SK-N-SH (cell line): ENCODE data around the gene IRGC. TPM values are rescaled to one million over a fixed set of nuclear protein-coding genes. Genes with fewer than 3 reads are reported as not detected.

Experiments used
- CTCF ChIA-PET: fragments of 300-600, 350-600 bp; formaldehyde crosslinking; extraction: SDS; loops from one replicate; lab custom pipeline; 2021; lab: Yijun Ruan, JAX
- POLR2A ChIA-PET: fragments of 350-600 bp; sonication (Branson Sonifier 250); formaldehyde crosslinking; extraction: SDS; loops from one replicate; lab custom pipeline; 2020; ENCODE audit warnings: antibody characterized with exemption, inconsistent platforms; lab: Yijun Ruan, JAX
- DNase-seq: peaks from one replicate; pipeline ENCODE4 v3.0.0; 2012
- H2AFZ ChIP-seq: fragments of 200-600 bp; sonication (generic); 2 replicates; pipeline ENCODE4 v1.8.1; 2016; ENCODE audit warnings: antibody characterized with exemption, mild to moderate bottlenecking, low read depth
- H3F3A ChIP-seq: fragments of 200-600 bp; sonication (generic); replicated peaks from 2 replicates; pipeline ENCODE3; 2016; ENCODE audit warnings: antibody characterized with exemption, mild to moderate bottlenecking; ENCODE audit not compliant: insufficient read depth
- H3K27ac ChIP-seq, 2 experiments: fragments of 200-500 bp in 1 of 2; fragments of 200-600 bp in 1 of 2; sonication (Bioruptor generic) in 1 of 2; sonication (generic), shearing (Covaris generic) in 1 of 2; 2 replicates each; pipeline versions ENCODE4 v1.5.1 to v1.6.1; 2014 to 2016; ENCODE audit warnings: low read depth in 2 of 2, inconsistent platforms in 1 of 2, low read length in 1 of 2, mild to moderate bottlenecking in 1 of 2, mixed read lengths in 1 of 2
- H3K27me3 ChIP-seq: fragments of 200-600 bp; sonication (generic), shearing (Covaris generic); 2 replicates; pipeline ENCODE4 v1.6.1; 2016; ENCODE audit warnings: mixed run types; ENCODE audit not compliant: insufficient read depth
- H3K36me3 ChIP-seq, 2 experiments: fragments of 200-500 bp in 1 of 2; fragments of 200-600 bp in 1 of 2; sonication (Bioruptor generic) in 1 of 2; sonication (generic) in 1 of 2; replicated peaks in 1 of 2; 2 replicates each; pipeline versions ENCODE3 to v1.5.1; 2014 to 2016; ENCODE audit warnings: low read length in 1 of 2, mild to moderate bottlenecking in 1 of 2; ENCODE audit not compliant: insufficient read depth in 2 of 2, control insufficient read depth in 1 of 2
- H3K4me1 ChIP-seq, 2 experiments: fragments of 200-500 bp in 1 of 2; fragments of 200-600 bp in 1 of 2; sonication (Bioruptor generic) in 1 of 2; sonication (generic), shearing (Covaris generic) in 1 of 2; 2 replicates each; pipeline versions ENCODE4 v1.5.1 to v1.6.1; 2014 to 2016; ENCODE audit warnings: low read depth in 1 of 2, low read length in 1 of 2, mixed run types in 1 of 2; ENCODE audit not compliant: insufficient read depth in 2 of 2, control insufficient read depth in 1 of 2
- H3K4me2 ChIP-seq: fragments of 200-600 bp; sonication (generic), shearing (Covaris generic); 2 replicates; pipeline ENCODE4 v1.6.1; 2017; ENCODE audit warnings: mixed run types
- H3K4me3 ChIP-seq, 2 experiments: fragments of 200-500 bp in 1 of 2; fragments of 200-600 bp in 1 of 2; sonication (Bioruptor generic) in 1 of 2; sonication (generic), shearing (Covaris generic) in 1 of 2; 2 replicates each; pipeline versions ENCODE4 v1.5.1 to v1.8.1; 2014 to 2016; ENCODE audit warnings: low read depth in 2 of 2, inconsistent platforms in 1 of 2, low read length in 1 of 2, mild to moderate bottlenecking in 1 of 2, mixed read lengths in 1 of 2, moderate library complexity in 1 of 2
- H3K79me2 ChIP-seq: fragments of 200-600 bp; sonication (generic); 2 replicates; pipeline ENCODE4 v1.8.1; 2017; ENCODE audit warnings: mild to moderate bottlenecking; ENCODE audit not compliant: insufficient read depth
- H3K9ac ChIP-seq: fragments of 200-600 bp; sonication (generic); 2 replicates; pipeline ENCODE4 v1.6.1; 2017; ENCODE audit warnings: mixed run types
- H3K9me2 ChIP-seq: fragments of 200-600 bp; sonication (generic); 2 replicates; pipeline ENCODE4 v1.6.1; 2017; ENCODE audit warnings: mixed run types
- H3K9me3 ChIP-seq: fragments of 200-600 bp; sonication (generic); 2 replicates; pipeline ENCODE4 v1.6.1; 2017; ENCODE audit warnings: mixed run types, mild to moderate bottlenecking, moderate library complexity
- H4K20me1 ChIP-seq: fragments of 200-600 bp; sonication (generic); 2 replicates; pipeline ENCODE4 v1.6.1; 2017; ENCODE audit warnings: mild to moderate bottlenecking, mixed run types; ENCODE audit not compliant: insufficient read depth
- CHD2 ChIP-seq: fragments of 150-350 bp; IDR thresholded peaks from 2 replicates; pipeline ENCODE4 v1.6.1; 2018; ENCODE audit warnings: low read length; ENCODE audit not compliant: partially characterized antibody
- ELF1 ChIP-seq: IDR thresholded peaks from 2 replicates; pipeline ENCODE4 v1.4.0; 2012
- EP300 ChIP-seq, 2 experiments: IDR thresholded peaks; 2 replicates each; pipeline versions ENCODE4 v1.4.0 to v1.6.1; 2012; ENCODE audit warnings: borderline replicate concordance in 1 of 2, low read depth in 1 of 2, low read length in 1 of 2
- FOXJ3 ChIP-seq: sonication (generic); formaldehyde crosslinking; IDR thresholded peaks from 2 replicates; pipeline ENCODE4 v1.5.1; 2020; ENCODE audit warnings: mild to moderate bottlenecking, missing genetic modification reagents
- FOXM1 ChIP-seq: IDR thresholded peaks from 2 replicates; pipeline ENCODE4 v1.4.0; 2012; ENCODE audit warnings: low read depth, mild to moderate bottlenecking
- GATA2 ChIP-seq: sonication (generic); formaldehyde crosslinking; IDR thresholded peaks from 2 replicates; pipeline ENCODE4 v1.5.0; 2020; ENCODE audit warnings: mild to moderate bottlenecking, missing genetic modification reagents
- MXI1 ChIP-seq: IDR thresholded peaks from 2 replicates; pipeline ENCODE4 v1.6.1; 2012; ENCODE audit warnings: mild to moderate bottlenecking, low read depth, low read length, improper control_type of control experiment
- NFIC ChIP-seq: IDR thresholded peaks from 2 replicates; pipeline ENCODE4 v1.4.0; 2012; ENCODE audit warnings: borderline replicate concordance
- POLR2AphosphoS5 ChIP-seq: IDR thresholded peaks from 2 replicates; pipeline ENCODE4 v1.6.1; 2012; ENCODE audit warnings: low read depth, low read length
- RCOR1 ChIP-seq: fragments of 150-350 bp; IDR thresholded peaks from 2 replicates; pipeline ENCODE4 v1.6.1; 2017; ENCODE audit warnings: antibody characterized with exemption, low read length
- SMC3 ChIP-seq: IDR thresholded peaks from 2 replicates; pipeline ENCODE4 v1.6.1; 2012; ENCODE audit warnings: low read depth, low read length, improper control_type of control experiment
- TAF1 ChIP-seq: IDR thresholded peaks from 2 replicates; pipeline ENCODE4 v1.6.1; 2012; ENCODE audit warnings: low read depth, mild to moderate bottlenecking, low read length, moderate library complexity, borderline replicate concordance
- TCF12 ChIP-seq: IDR thresholded peaks from 2 replicates; pipeline ENCODE4 v1.4.0; 2012
- WGBS: methylation state at CpG from one replicate; pipeline ENCODE4 v1.1.6; 2017; ENCODE audit warnings: low lambda C conversion rate; 5-methylcytosine and 5-hydroxymethylcytosine counted together
- polyA plus RNA-seq, 3 experiments: library from polyadenylated mRNA; depleted of rRNA; stranded (reverse); fragments of >200 nt; gene quantifications; 2 replicates each; pipeline ENCODE4 v1.2.3, GENCODE V29; 2012
- TF ChIP-seq, protein P1 (sequence below): fragments of 150-350 bp; IDR thresholded peaks from 2 replicates; pipeline ENCODE4 v1.6.1; 2016; ENCODE audit warnings: mild to moderate bottlenecking, low read depth, low read length
- TF ChIP-seq, protein P2 (sequence below): fragments of 150-350 bp; IDR thresholded peaks from 2 replicates; pipeline ENCODE4 v1.6.1; 2017; ENCODE audit warnings: antibody characterized with exemption, low read length, low read depth, borderline replicate concordance
- TF ChIP-seq, protein P3 (sequence below): IDR thresholded peaks from 2 replicates; pipeline ENCODE4 v1.4.0; 2012; ENCODE audit warnings: low read depth
- TF ChIP-seq, protein P4 (sequence below): IDR thresholded peaks from 2 replicates; pipeline ENCODE4; 2012

Gene IRGC
- polyA plus RNA-seq, 1 of the 3 experiments (the other 2 are of a cell fraction): not detected

DNA sequence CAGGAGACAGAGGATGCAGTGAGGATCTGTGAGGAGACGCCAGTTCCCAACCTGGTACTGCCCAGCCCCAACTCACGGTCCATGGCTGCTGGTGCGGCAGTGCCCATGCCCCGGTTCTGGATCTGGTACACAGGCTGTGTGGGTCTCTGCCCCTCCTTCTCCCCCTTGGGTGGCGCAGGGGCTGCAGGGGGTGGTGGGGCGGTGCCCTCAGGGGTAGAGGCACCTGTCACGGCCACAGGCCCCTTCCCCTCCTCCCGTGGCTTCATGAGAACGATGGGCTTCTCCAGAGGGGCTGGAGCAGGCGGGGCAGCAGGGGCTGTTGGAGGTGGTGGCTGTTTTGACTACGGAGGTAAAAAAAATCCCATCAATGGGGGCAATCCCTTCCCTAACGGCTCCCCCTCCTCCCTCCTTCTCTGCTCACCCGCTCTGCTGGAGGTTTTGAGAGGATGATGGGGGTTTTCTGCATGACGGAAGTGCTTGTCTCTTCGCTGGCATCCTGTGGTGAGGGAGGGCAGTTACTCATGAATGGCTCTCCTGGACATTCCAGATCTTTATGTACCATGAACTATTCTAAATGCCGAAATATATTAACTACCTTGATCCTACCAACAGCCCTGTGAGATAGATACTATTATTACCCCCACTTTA is 31.8 kb downstream of the IRGC start:
- no peaks in the 10 kb centered on the region for H3K27me3 ChIP-seq
- no peak overlapping the region for H3K27ac ChIP-seq
- no peaks in the 10 kb centered on the region for H3K9me3 ChIP-seq
- H3K36me3 ChIP-seq: peaks cover 66 to 69% of the 10 kb centered on the region in 2 experiments
- ChIA-PET CTCF (interaction anchor here (0.9 to 5.5 kb wide), 2 partner anchors 38 to 39 kb away, joined by 4 to 79 read pairs; no protein-coding TSS in a partner anchor), POLR2A (interaction anchor here (0.6 kb wide), 1 partner anchor 84 kb away, joined by 3 read pairs; no protein-coding TSS in a partner anchor)
- no peak overlapping the region for H3K9ac ChIP-seq
- H2AFZ ChIP-seq: no peak overlapping the region
- H3K9me2 ChIP-seq: no peaks in the 10 kb centered on the region
- peaks cover 41% of the 10 kb centered on the region for H3K79me2 ChIP-seq
- H3K4me3 ChIP-seq: no peak overlapping the region
- peaks cover 0 to 5% of the 10 kb centered on the region in 2 experiments; a peak in 1 of 4 replicates for H3K4me1 ChIP-seq
- no peak for DNase-seq
- H3F3A ChIP-seq: peaks cover 25% of the 10 kb centered on the region
- 91% methylated on average over 14 of the region's 16 CpGs for WGBS
- no peak overlapping the region for H3K4me2 ChIP-seq
- peaks cover 13% of the 10 kb centered on the region for H4K20me1 ChIP-seq
- TF ChIP-seq ELF1 (no peak), SMC3 (no peak), GATA2 (no peak), MXI1 (no peak), TAF1 (no peak), RCOR1 (no peak)
- TF ChIP-seq, all 33 proteins: peak for 0

DNA sequence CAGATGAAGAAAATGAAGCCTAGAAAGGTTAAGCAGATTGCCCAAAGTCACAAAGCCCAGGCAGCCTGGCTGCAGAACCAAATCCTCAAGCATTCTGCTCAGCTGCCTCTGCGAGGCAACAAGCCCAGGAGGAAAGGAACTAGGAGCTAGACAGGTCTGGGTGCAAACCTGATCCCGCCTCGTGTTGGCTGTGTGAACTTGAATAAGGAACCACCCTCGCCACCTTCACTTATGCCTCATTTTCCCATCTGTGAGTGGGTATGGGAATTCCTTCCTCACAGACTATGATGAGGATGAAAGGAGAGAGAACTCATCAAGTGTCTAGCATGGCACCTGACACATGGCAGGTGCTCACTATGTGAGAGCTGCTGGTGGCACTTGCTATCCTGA is 32.3 kb downstream of the IRGC start:
- ChIA-PET CTCF (interaction anchor here (0.9 kb wide), 1 partner anchor 37 kb away, joined by 4 read pairs; no protein-coding TSS in a partner anchor), POLR2A (no interaction called here)
- Histone ChIP-seq H4K20me1 (peaks cover 13% of the 10 kb centered on the region), H3K4me2 (no peak overlapping the region), H3K4me3 (no peak overlapping the region), H3K79me2 (peaks cover 44% of the 10 kb centered on the region), H3K4me1 (peaks cover 0 to 10% of the 10 kb centered on the region in 2 experiments; a peak in 2 of 4 replicates), H3K9me2 (no peaks in the 10 kb centered on the region), H3K9me3 (no peaks in the 10 kb centered on the region), H3K27ac (no peak overlapping the region), H3K27me3 (no peaks in the 10 kb centered on the region), H3F3A (peaks cover 28% of the 10 kb centered on the region), H2AFZ (no peak overlapping the region), H3K9ac (no peak overlapping the region), H3K36me3 (peaks cover 66% of the 10 kb centered on the region in 2 experiments)
- no peak for DNase-seq
- TF ChIP-seq, protein P1, sequence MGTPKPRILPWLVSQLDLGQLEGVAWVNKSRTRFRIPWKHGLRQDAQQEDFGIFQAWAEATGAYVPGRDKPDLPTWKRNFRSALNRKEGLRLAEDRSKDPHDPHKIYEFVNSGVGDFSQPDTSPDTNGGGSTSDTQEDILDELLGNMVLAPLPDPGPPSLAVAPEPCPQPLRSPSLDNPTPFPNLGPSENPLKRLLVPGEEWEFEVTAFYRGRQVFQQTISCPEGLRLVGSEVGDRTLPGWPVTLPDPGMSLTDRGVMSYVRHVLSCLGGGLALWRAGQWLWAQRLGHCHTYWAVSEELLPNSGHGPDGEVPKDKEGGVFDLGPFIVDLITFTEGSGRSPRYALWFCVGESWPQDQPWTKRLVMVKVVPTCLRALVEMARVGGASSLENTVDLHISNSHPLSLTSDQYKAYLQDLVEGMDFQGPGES: no peak
- no peak for TF ChIP-seq FOXJ3 (CRISPR knock-in tag)
- TF ChIP-seq NFIC: no peak
- 89% methylated on average over 4 of the region's 4 CpGs for whole genome bisulfite sequencing

DNA sequence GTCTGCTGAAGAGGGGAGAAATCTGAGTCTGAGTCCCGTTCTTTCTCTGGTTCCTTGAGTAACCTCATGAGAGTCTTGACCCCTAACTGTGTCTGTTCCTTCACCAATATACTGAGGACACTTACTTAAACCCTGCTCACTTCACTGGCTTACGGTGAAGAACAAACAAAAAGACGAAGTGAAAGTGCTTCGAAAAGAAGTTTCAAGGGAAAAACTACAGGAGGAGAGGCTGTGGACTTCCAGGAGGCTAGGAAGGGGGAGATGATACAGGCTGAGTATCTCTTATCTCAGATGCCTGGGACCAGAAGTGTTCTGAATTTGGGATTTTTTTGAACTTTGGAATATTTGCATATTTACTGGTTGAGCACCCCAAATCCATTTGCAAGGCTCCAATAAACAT is 32.8 kb downstream of the IRGC start:
- 92% methylated on average over 4 of the region's 4 CpGs for WGBS
- no peak overlapping the region for H3K9ac ChIP-seq
- CTCF ChIA-PET: interaction anchor here (0.9 kb wide), 1 partner anchor 37 kb away, joined by 4 read pairs; no protein-coding TSS in a partner anchor
- peaks cover 4 to 15% of the 10 kb centered on the region in 2 experiments; a peak in 2 of 4 replicates for H3K4me1 ChIP-seq
- peaks cover 49% of the 10 kb centered on the region for H3K79me2 ChIP-seq
- H3K27me3 ChIP-seq: no peaks in the 10 kb centered on the region
- H3F3A ChIP-seq: peaks cover 30% of the 10 kb centered on the region
- H2AFZ ChIP-seq: no peak overlapping the region
- no peak for DNase-seq
- no peaks in the 10 kb centered on the region for H3K9me3 ChIP-seq
- H3K4me2 ChIP-seq: no peak overlapping the region
- POLR2A ChIA-PET: no interaction called here
- H3K27ac ChIP-seq: no peak overlapping the region
- no peak overlapping the region for H3K4me3 ChIP-seq
- peaks cover 13% of the 10 kb centered on the region for H4K20me1 ChIP-seq
- peaks cover 64 to 66% of the 10 kb centered on the region in 2 experiments for H3K36me3 ChIP-seq
- no peaks in the 10 kb centered on the region for H3K9me2 ChIP-seq
- TF ChIP-seq, protein P1: no peak
- TF ChIP-seq, protein P2, sequence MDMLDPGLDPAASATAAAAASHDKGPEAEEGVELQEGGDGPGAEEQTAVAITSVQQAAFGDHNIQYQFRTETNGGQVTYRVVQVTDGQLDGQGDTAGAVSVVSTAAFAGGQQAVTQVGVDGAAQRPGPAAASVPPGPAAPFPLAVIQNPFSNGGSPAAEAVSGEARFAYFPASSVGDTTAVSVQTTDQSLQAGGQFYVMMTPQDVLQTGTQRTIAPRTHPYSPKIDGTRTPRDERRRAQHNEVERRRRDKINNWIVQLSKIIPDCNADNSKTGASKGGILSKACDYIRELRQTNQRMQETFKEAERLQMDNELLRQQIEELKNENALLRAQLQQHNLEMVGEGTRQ: no peak
- TF ChIP-seq EP300 (IDR thresholded peaks at IDR 0.05; ENCODE audit: borderline replicate concordance in 1 of 2, low read depth in 1 of 2, low read length in 1 of 2): no peak
- no peak for TF ChIP-seq FOXM1
- no peak for TF ChIP-seq TCF12
- TF ChIP-seq, protein P3, sequence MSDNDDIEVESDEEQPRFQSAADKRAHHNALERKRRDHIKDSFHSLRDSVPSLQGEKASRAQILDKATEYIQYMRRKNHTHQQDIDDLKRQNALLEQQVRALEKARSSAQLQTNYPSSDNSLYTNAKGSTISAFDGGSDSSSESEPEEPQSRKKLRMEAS: no peak
- no peak for TF ChIP-seq CHD2
- TF ChIP-seq MXI1: no peak
- TF ChIP-seq POLR2AphosphoS5: no peak
- no peak for TF ChIP-seq NFIC
- TF ChIP-seq, protein P4, sequence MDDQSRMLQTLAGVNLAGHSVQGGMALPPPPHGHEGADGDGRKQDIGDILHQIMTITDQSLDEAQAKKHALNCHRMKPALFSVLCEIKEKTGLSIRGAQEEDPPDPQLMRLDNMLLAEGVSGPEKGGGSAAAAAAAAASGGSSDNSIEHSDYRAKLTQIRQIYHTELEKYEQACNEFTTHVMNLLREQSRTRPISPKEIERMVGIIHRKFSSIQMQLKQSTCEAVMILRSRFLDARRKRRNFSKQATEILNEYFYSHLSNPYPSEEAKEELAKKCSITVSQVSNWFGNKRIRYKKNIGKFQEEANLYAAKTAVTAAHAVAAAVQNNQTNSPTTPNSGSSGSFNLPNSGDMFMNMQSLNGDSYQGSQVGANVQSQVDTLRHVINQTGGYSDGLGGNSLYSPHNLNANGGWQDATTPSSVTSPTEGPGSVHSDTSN: no peak
